GM12891 (cell line): ENCODE measurements around the gene RPL28.

Source experiments
- PAX5 ChIP-seq: IDR thresholded peaks from 2 replicates; pipeline ENCODE4 v1.6.1; 2011; ENCODE audit warnings: low read length, moderate library complexity, mild to moderate bottlenecking; ENCODE audit not compliant: insufficient read depth, severe bottlenecking
- TAF1 ChIP-seq: IDR thresholded peaks from 2 replicates; pipeline ENCODE4 v1.6.1; 2011; ENCODE audit warnings: low read depth, low read length, control low read depth

GRCh38 chr19:55370305-55370988 lies 15.3 kb upstream of the RPL28 start, which contains the start of gene IL11:
- TF ChIP-seq PAX5: no peak
- no peak for TF ChIP-seq TAF1
